ENCODE data around the gene HYAL3. TPM values are rescaled to one million over a fixed set of nuclear protein-coding genes. Genes with fewer than 3 reads are reported as not detected.

HYAL3 gene
- total and polyA plus RNA-seq, 2 of the 13 experiments (the other 11 are each of a cell fraction or from before 2014, with no cell fraction given): 5.5 to 10.4 TPM

GRCh38 chr3:50298836-50299637, at the start of gene HYAL3, which contains the start of gene NAA80 (continued):
- TF ChIP-seq ZMYM2 (CRISPR knock-in tag; IDR thresholded peaks at IDR 0.05) (no peak), ZNF800 (CRISPR knock-in tag; IDR thresholded peaks at IDR 0.05) (peak; percentile 65), TARDBP (CRISPR knock-in tag; IDR thresholded peaks at IDR 0.05) (peak; percentile 60), ASH2L (IDR thresholded peaks at IDR 0.05; ENCODE audit: insufficient read length, low read depth, low read length) (peak; percentile 65), NR3C1 (CRISPR knock-in tag; IDR thresholded peaks at IDR 0.05) (no peak), E2F5 (CRISPR knock-in tag; conservative IDR thresholded peaks at IDR 0.05) (no peak; the same call in 1 of the 2 replicates), BORCS8-MEF2B (CRISPR knock-in tag; IDR thresholded peaks at IDR 0.05) (no peak), ZC3H13 (CRISPR knock-in tag; IDR thresholded peaks at IDR 0.05) (no peak; the same call in none of the 2 replicates), CENPT (CRISPR knock-in tag; IDR thresholded peaks at IDR 0.05; ENCODE audit: low read depth) (peak; percentile 92), HOXA7 (CRISPR knock-in tag; IDR thresholded peaks at IDR 0.05) (no peak), STAG1 (CRISPR knock-in tag; IDR thresholded peaks at IDR 0.05) (no peak; the same call in 1 of the 2 replicates), ZNF335 (CRISPR knock-in tag; IDR thresholded peaks at IDR 0.05) (peak; percentile 84), ZNF775 (CRISPR knock-in tag; IDR thresholded peaks at IDR 0.05; ENCODE audit: borderline replicate concordance) (no peak), ZNF878 (CRISPR knock-in tag; IDR thresholded peaks at IDR 0.05) (peak; percentile 81), SKI (IDR thresholded peaks at IDR 0.05; ENCODE audit: partially characterized antibody) (peak; percentile 66), KAT8 (CRISPR knock-in tag; IDR thresholded peaks at IDR 0.05) (peak; percentile 32; the same call in 1 of the 2 replicates), BRF2 (CRISPR knock-in tag; IDR thresholded peaks at IDR 0.05) (no peak; the same call in 1 of the 2 replicates), ARNTL (CRISPR knock-in tag; IDR thresholded peaks at IDR 0.05) (no peak), TAF15 (IDR thresholded peaks at IDR 0.05; ENCODE audit: low read depth, low read length, poor library complexity, severe bottlenecking) (peak; percentile 81), PHF20 (CRISPR knock-in tag; IDR thresholded peaks at IDR 0.05) (peak; percentile 58; the same call in 1 of the 2 replicates), PBX3 (CRISPR knock-in tag; IDR thresholded peaks at IDR 0.05; ENCODE audit: borderline replicate concordance) (no peak), TAF1 (CRISPR knock-in tag; IDR thresholded peaks at IDR 0.05) (peak; percentile 79; the same call in 1 of the 2 replicates), MXD3 (CRISPR knock-in tag; IDR thresholded peaks at IDR 0.05) (no peak; the same call in 1 of the 2 replicates), PCBP1 (IDR thresholded peaks at IDR 0.05; ENCODE audit: borderline replicate concordance, low read depth, low read length) (peak; percentile 23; the same call in 1 of the 2 replicates), ZNF629 (CRISPR knock-in tag; conservative IDR thresholded peaks at IDR 0.05) (no peak)
